ENCODE results near the gene FAAP20. TPM values are rescaled to one million over a fixed set of nuclear protein-coding genes. Genes with fewer than 3 reads are reported as not detected.

FAAP20 gene
- total and polyA plus RNA-seq, 9 of the 15 experiments (the other 6 are each of a cell fraction or from before 2014, with no cell fraction given): 0.58 to 143 (median 9.9) TPM

DNA sequence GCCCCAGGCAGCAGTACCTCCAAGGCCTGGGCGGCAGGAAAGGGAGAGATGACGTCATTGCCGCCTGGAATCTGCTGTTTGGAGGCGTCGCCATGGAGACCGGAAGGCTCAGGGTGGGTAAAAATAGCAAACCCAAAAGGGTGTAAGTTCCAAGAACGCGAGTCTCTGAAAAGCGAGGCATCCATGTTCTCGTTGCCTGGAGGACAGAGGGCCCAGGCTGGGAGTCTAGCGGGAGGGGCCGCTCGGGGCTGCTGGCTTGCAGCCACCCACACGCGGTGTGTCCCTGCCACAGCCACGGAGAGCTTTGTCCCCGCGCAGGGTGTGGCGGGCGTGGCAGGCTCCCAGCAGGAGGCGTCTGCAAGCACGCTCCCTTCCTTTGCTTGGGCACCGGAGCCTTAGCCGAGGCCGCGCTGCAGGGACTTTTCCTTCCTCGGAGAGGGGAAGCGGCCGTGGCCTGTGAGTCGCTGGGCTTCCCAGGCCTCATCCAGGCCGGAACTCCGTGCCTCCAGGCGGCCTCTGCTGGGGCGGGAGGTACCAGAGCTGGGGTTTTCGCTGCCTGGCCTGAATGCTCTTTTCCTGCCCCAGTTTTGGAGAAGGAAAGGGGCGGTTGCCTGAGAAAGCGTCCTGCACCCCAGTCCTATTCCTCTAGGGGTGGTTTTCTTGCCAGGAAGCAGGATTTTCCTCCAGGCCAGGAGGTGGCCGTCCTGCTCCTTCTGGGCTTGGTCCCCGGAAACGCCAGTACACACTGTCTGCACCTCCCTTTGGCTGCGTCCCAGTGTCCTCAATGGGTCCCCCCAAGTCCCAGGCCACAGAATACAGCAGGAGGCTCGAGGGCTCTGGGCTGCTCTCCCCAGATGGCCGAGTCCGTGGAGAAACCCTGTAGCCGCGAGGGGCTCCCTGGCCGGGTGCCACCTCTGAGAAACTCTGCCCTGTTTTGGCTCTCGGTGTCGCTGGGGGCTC lies 18.2 kb upstream of the FAAP20 start (continued):
- TF ChIP-seq, protein P1, sequence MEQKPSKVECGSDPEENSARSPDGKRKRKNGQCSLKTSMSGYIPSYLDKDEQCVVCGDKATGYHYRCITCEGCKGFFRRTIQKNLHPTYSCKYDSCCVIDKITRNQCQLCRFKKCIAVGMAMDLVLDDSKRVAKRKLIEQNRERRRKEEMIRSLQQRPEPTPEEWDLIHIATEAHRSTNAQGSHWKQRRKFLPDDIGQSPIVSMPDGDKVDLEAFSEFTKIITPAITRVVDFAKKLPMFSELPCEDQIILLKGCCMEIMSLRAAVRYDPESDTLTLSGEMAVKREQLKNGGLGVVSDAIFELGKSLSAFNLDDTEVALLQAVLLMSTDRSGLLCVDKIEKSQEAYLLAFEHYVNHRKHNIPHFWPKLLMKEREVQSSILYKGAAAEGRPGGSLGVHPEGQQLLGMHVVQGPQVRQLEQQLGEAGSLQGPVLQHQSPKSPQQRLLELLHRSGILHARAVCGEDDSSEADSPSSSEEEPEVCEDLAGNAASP (IDR thresholded peaks at IDR 0.05): no peak
- TF ChIP-seq ZNF197 (CRISPR knock-in tag; IDR thresholded peaks at IDR 0.05; ENCODE audit: low read depth) (no peak), ZNF780A (CRISPR knock-in tag; IDR thresholded peaks at IDR 0.05) (no peak), COPS2 (conservative IDR thresholded peaks at IDR 0.05) (no peak), CREB1 (IDR thresholded peaks at IDR 0.05) (no peak), CREB1 (CRISPR knock-in tag; IDR thresholded peaks at IDR 0.05) (peak; percentile 64; the same call in 1 of the 2 replicates), KDM4B (IDR thresholded peaks at IDR 0.05; ENCODE audit: borderline replicate concordance in 2 of 2, low read depth in 1 of 2) (0 out of 4 replicates have a peak, but pooled peaks of 1 of the 2 experiments have one; percentile 26), KDM2B (CRISPR knock-in tag; IDR thresholded peaks at IDR 0.05) (peak; percentile 79; the same call in 1 of the 2 replicates), ZNF263 (CRISPR knock-in tag; IDR thresholded peaks at IDR 0.05; ENCODE audit: borderline replicate concordance) (no peak), CBX2 (IDR thresholded peaks at IDR 0.05; ENCODE audit: insufficient read depth, low read length, poor library complexity, severe bottlenecking) (no peak), POLR2G (IDR thresholded peaks at IDR 0.05; ENCODE audit: low read depth, low read length) (peak; percentile 74), ELF4 (CRISPR knock-in tag; IDR thresholded peaks at IDR 0.05) (no peak), ZNF507 (tag; conservative IDR thresholded peaks at IDR 0.05) (no peak), L3MBTL2 (IDR thresholded peaks at IDR 0.05) (peak; percentile 97), RFX5 (IDR thresholded peaks at IDR 0.05; ENCODE audit: low read depth, low read length) (no peak), BCL6 (CRISPR knock-in tag; IDR thresholded peaks at IDR 0.05) (peak; percentile 43; the same call in 1 of the 2 replicates), NFYB (IDR thresholded peaks at IDR 0.05; ENCODE audit: extremely low read depth, insufficient read length) (no peak), ZNF347 (CRISPR knock-in tag; IDR thresholded peaks at IDR 0.05; ENCODE audit: low read depth) (no peak), MTA1 (IDR thresholded peaks at IDR 0.05; ENCODE audit: borderline replicate concordance) (peak; percentile 62; the same call in 1 of the 2 replicates)
- TF ChIP-seq, protein P2, sequence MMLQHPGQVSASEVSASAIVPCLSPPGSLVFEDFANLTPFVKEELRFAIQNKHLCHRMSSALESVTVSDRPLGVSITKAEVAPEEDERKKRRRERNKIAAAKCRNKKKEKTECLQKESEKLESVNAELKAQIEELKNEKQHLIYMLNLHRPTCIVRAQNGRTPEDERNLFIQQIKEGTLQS (IDR thresholded peaks at IDR 0.05): peak; percentile 99
- TF ChIP-seq, protein P2 (CRISPR knock-in tag; conservative IDR thresholded peaks at IDR 0.05): no peak
- TF ChIP-seq, protein P3, sequence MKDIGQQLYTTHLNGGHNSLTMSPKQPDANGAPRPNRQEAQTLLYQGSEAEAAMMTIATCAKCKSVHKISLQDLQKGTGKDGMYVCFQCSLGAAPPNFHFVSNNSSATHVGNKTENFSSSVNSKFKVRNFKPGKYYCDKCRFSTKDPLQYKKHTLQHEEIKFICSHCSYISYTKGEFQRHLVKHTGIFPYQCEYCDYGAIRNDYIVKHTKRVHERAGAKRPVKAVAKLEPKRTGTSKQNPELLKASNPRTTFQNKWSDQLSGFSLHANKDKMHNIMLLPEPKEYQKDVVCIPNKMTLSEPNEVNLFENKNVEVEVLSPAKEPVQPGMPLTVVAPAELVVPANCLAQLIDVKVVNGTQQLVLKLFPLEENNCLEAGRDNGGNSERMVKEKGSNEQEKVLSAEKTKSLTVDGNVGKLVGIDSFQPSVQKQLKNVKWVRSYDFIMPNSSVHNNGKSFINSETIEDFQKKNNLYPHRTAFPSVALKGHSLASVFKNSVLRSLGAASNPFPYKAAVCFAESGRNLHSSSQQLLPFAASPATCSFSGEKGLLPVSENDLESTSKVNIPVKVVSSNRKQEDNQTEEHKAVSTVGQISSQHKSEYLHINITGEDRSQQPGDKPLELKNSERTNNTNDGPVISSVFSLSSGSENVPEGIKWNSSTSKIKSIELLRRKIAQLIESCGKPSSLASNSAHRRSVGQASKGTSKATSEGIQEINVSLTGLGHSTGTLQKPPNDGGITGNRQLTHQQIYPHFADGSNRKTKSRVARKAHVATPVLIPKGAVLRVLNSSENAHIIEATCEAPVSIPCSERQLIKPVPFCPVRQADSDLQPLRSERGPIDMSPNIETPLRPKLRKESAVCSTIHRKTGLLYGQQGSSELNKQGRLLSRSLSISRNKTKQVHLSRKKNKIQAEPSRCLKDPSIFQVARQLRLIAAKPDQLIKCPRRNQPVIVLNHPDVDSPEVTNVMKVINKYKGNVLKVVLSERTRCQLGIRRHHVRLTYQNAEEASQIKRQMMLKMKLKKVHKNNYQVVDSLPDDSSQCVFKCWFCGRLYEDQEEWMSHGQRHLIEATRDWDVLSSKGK (CRISPR knock-in tag; IDR thresholded peaks at IDR 0.05): no peak
